Progenitor cell of endocrine pancreas (in vitro differentiated cells): ENCODE measurements around the gene KCNJ9. TPM values are rescaled to one million over a fixed set of nuclear protein-coding genes. Genes with fewer than 3 reads are reported as not detected.

Experiments
- DNase-seq: peaks from one replicate; pipeline ENCODE4 v3.0.0; 2021; ENCODE audit warnings: low spot score; ENCODE audit not compliant: unreplicated experiment
- H3K27ac Mint-ChIP-seq: 2 replicates; pipeline ENCODE4 v1.8.0; 2021; ENCODE audit warnings: mild to moderate bottlenecking, moderate library complexity, mixed read lengths
- H3K27me3 Mint-ChIP-seq: 2 replicates; pipeline ENCODE4 v1.8.0; 2021; ENCODE audit warnings: mixed read lengths
- H3K36me3 Mint-ChIP-seq: 2 replicates; pipeline ENCODE4 v1.8.0; 2022; ENCODE audit warnings: mixed read lengths; ENCODE audit not compliant: insufficient read depth
- H3K4me1 Mint-ChIP-seq: 2 replicates; pipeline ENCODE4 v1.8.0; 2021; ENCODE audit warnings: low read depth, mixed read lengths
- H3K4me3 Mint-ChIP-seq: 2 replicates; pipeline ENCODE4 v1.8.0; 2021; ENCODE audit warnings: low read depth, mild to moderate bottlenecking, moderate library complexity, mixed read lengths
- H3K9me3 Mint-ChIP-seq: 2 replicates; pipeline ENCODE4 v1.8.0; 2021; ENCODE audit warnings: low read depth, mixed read lengths
- total RNA-seq: library from RNA; stranded (reverse); gene quantifications from 2 replicates; pipeline ENCODE4 v1.2.1, GENCODE V29; 2021
- TF ChIP-seq, protein P1 (sequence below): fragments of 200-600 bp; sonication (generic); IDR thresholded peaks from one replicate; pipeline ENCODE4 v1.5.0; 2021; ENCODE audit warnings: antibody characterized with exemption, mild to moderate bottlenecking; ENCODE audit not compliant: unreplicated experiment

Gene KCNJ9
- total RNA-seq, 1 donor from 2014 or later, result not detected

GRCh38 chr1:160071289-160071688 is 10.0 kb upstream of the KCNJ9 start:
- DNase-seq, result no peak
- Mint-ChIP-seq H3K36me3 (no peaks in the 10 kb centered on the region), H3K27ac (no peak overlapping the region), H3K9me3 (no peaks in the 10 kb centered on the region), H3K27me3 (peaks cover 80% of the 10 kb centered on the region), H3K4me3 (no peak overlapping the region), H3K4me1 (peaks cover 14% of the 10 kb centered on the region)
- TF ChIP-seq, protein P1, sequence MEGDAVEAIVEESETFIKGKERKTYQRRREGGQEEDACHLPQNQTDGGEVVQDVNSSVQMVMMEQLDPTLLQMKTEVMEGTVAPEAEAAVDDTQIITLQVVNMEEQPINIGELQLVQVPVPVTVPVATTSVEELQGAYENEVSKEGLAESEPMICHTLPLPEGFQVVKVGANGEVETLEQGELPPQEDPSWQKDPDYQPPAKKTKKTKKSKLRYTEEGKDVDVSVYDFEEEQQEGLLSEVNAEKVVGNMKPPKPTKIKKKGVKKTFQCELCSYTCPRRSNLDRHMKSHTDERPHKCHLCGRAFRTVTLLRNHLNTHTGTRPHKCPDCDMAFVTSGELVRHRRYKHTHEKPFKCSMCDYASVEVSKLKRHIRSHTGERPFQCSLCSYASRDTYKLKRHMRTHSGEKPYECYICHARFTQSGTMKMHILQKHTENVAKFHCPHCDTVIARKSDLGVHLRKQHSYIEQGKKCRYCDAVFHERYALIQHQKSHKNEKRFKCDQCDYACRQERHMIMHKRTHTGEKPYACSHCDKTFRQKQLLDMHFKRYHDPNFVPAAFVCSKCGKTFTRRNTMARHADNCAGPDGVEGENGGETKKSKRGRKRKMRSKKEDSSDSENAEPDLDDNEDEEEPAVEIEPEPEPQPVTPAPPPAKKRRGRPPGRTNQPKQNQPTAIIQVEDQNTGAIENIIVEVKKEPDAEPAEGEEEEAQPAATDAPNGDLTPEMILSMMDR, result no peak

DNA sequence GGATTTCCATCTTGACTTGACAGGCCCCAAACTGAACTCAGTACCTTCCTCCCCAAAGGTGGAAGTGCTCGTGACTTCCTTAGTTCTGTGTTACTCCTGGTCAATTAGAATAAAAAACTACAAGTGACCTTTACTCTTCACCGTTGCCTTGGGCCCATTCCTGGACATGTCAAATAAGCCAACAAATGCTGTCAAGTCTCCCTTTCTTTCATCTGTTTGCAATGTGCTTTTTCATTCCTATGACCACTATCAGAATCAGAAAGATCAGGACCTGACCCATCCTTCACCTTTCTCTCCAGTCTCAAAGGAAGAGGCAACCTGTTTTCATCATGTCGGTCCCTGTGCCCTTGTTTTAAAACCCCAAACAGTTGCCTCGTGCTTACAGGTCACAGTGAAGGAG is 6.5 kb upstream of the KCNJ9 start:
- Mint-ChIP-seq H3K27me3 (peaks cover 73% of the 10 kb centered on the region), H3K4me3 (no peak overlapping the region), H3K27ac (no peak overlapping the region), H3K9me3 (no peaks in the 10 kb centered on the region), H3K36me3 (no peaks in the 10 kb centered on the region), H3K4me1 (peaks cover 6% of the 10 kb centered on the region)
- TF ChIP-seq, protein P1, result no peak
- DNase-seq, result no peak

- DNase-seq, result no peak
- H3K9me3 Mint-ChIP-seq, result no peaks in the 10 kb centered on the region
- no peak overlapping the region for H3K27ac Mint-ChIP-seq
- no peak overlapping the region for H3K4me3 Mint-ChIP-seq
- H3K27me3 Mint-ChIP-seq, result peaks cover 75% of the 10 kb centered on the region
- H3K4me1 Mint-ChIP-seq, result no peaks in the 10 kb centered on the region
- TF ChIP-seq, protein P1, result no peak
- H3K36me3 Mint-ChIP-seq, result no peaks in the 10 kb centered on the region
Observed at GRCh38 chr1:160075836-160076235, 5.5 kb upstream of the KCNJ9 start.

GRCh38 chr1:160076295-160076694 is 5.0 kb upstream of the KCNJ9 start:
- Mint-ChIP-seq H3K4me3 (no peak overlapping the region), H3K36me3 (no peaks in the 10 kb centered on the region), H3K27me3 (peaks cover 77% of the 10 kb centered on the region), H3K9me3 (no peaks in the 10 kb centered on the region), H3K4me1 (no peaks in the 10 kb centered on the region), H3K27ac (no peak overlapping the region)
- TF ChIP-seq, protein P1, result no peak
- no peak for DNase-seq

DNA sequence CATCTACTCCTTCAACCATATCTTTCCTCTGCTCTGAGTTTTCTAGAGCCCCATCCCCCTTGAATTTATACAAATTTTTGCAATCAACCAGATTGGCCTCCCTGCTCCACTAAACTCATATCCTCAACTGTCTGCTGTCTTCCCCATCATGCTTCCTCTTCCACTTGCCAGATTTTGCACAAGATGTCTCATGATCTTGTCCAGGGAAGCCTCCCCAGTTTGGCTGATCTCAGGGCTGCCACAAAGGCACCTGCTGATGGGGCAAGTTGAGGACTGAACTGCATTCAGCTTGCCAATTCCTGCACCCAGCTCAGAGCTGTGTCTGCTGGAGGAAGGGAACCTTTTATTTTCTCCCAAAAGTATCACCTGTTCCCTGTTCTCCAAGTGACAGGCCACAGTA is 3.9 kb upstream of the KCNJ9 start:
- DNase-seq, result no peak
- TF ChIP-seq, protein P1, result no peak
- Mint-ChIP-seq H3K36me3 (no peaks in the 10 kb centered on the region), H3K27me3 (peaks cover 77% of the 10 kb centered on the region), H3K9me3 (no peaks in the 10 kb centered on the region), H3K4me1 (no peaks in the 10 kb centered on the region), H3K4me3 (no peak overlapping the region), H3K27ac (no peak overlapping the region)
